GM18951 (cell line): ENCODE results near the gene ARL6IP6.

ENCODE experiments used
- POLR2A ChIP-seq: IDR thresholded peaks from 4 replicates; pipeline ENCODE4 v1.6.1; 2011; ENCODE audit warnings: mild to moderate bottlenecking; ENCODE audit not compliant: insufficient read length, insufficient read depth; ENCODE audit errors: extremely low read depth
- in situ Hi-C: fragments of 300-500 bp; cut with MboI; formaldehyde crosslinking; loops from one replicate; pipeline ENCODE4 v1.12.0; 2022; ENCODE audit warnings: low sequenced_read_pairs, mixed read lengths, inconsistent platforms; ENCODE audit not compliant: unreplicated experiment

The ARL6IP6 gene

DNA sequence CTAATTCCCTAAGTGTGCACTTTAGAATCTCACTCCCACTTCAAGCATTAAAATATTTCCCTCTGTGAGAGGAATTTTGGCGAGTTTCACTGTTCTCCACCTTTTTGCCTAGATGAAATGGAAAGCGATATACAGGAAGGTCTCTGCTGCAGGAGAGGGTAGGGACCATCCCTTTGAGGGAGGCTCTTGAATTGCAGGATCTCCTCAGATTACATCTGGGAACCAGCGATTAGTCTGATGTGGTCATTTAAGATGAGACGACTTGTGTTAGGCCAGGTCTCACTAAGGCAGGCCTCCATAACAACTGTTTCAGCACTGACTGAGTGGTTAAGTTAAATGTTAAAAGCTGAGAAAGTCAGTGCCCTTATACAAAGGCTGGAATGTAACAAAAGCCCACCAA is 74.6 kb downstream of the ARL6IP6 start:
- TF ChIP-seq POLR2A = no peak
- in situ Hi-C loops = no loop called here

DNA sequence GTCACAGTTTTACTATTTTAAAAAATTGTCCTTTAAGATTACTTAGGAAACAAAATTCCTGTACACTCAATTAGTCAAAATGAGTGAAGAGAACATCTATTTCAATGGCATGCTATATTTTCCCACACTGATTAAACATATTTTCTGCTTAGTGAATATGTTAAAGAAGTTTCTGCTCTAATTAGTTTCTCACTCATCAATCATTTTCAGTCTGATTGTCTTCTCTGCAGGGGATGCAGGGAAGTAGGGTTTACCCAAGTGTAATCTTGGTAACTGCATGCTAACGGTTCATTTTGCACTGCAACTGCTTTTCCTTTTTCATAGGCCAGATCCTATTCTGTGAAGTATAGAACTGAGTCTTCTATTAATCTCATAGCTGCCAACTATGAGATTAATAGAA is 78.5 kb downstream of the ARL6IP6 start:
- no peak for TF ChIP-seq POLR2A
- in situ Hi-C loops = no loop called here

DNA sequence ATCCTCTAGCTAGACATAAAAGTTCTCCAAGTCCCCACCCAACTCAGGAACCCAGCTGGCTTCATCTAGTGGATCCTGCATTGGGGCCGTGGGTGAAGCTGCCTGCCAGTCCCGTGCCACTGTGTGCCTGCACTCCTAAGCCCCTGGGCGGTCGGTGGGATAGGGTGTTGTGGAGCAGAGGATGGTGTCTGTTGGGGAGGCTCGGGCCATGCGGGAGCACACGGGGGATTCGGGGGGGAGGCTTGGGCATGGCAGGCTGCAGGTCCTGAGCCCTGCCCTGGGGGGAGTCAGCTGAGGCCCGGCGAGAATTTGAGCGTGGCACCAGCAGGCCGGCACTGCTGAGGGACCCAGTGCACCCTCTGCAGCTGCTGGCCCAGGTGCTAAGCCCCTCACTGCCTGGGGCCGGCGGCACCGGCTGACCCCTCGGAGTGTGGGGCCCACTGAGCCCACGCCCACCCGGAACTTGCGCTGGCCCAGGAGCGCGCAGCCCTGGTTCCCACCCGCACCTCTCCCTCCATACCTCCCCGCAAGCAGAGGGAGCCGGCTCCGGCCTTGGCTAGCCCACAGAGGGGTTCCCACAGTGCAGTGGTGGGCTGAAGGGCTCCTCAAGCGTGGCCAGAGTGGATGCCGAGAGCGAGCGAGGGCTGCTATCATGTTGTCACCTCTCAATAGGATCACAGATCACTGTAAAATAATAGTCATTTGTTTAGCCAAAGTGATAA is 86.4 kb downstream of the ARL6IP6 start:
- in situ Hi-C loops = no loop called here
- TF ChIP-seq POLR2A = no peak

DNA sequence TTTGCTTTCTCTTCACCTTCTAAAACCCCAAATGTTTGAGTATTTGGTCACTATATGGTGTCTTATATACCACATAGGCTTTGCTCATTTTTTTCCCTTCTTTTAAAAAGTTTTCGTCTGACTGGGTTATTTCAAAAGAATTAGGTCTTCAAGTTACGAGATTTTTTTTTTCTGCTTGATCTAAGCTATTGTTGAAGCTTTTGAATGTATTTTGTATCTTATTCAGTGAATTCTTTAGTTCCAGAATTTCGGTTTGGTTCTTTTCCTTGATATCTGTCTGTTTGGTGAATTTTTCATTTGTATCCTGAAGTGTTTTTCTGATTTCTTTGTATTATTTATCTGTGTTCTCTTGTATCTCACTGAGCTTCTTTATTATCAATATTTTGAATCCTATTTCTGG is 93.5 kb downstream of the ARL6IP6 start:
- no peak for TF ChIP-seq POLR2A
- in situ Hi-C loops = no loop called here
